DOHH2 (cell line): ENCODE data around the gene CTDSPL.

ENCODE experiments used
- EZH2phosphoT487 ChIP-seq: fragments of 200-600 bp; sonication (generic); IDR thresholded peaks from 2 replicates; pipeline ENCODE4 v1.6.1; 2017; ENCODE audit warnings: borderline replicate concordance, mild to moderate bottlenecking, antibody characterized with exemption, low read length, moderate library complexity, mixed read lengths
- TF ChIP-seq, protein P1 (sequence below): fragments of 200-600 bp; sonication (generic); IDR thresholded peaks from one replicate; pipeline ENCODE4 v1.5.1; 2014; ENCODE audit warnings: antibody characterized with exemption, mild to moderate bottlenecking, low read depth, low read length; ENCODE audit not compliant: poor library complexity, severe bottlenecking

GRCh38 chr3:37903734-37904133 lies 42.1 kb downstream of the CTDSPL start:
- TF ChIP-seq, protein P1, sequence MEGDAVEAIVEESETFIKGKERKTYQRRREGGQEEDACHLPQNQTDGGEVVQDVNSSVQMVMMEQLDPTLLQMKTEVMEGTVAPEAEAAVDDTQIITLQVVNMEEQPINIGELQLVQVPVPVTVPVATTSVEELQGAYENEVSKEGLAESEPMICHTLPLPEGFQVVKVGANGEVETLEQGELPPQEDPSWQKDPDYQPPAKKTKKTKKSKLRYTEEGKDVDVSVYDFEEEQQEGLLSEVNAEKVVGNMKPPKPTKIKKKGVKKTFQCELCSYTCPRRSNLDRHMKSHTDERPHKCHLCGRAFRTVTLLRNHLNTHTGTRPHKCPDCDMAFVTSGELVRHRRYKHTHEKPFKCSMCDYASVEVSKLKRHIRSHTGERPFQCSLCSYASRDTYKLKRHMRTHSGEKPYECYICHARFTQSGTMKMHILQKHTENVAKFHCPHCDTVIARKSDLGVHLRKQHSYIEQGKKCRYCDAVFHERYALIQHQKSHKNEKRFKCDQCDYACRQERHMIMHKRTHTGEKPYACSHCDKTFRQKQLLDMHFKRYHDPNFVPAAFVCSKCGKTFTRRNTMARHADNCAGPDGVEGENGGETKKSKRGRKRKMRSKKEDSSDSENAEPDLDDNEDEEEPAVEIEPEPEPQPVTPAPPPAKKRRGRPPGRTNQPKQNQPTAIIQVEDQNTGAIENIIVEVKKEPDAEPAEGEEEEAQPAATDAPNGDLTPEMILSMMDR: no peak
- TF ChIP-seq EZH2phosphoT487: no peak
